Esophagus muscularis mucosa (tissue), 4 donors: ENCODE data around the gene SH3RF3. TPM values are rescaled to one million over a fixed set of nuclear protein-coding genes. Genes with fewer than 3 reads are reported as not detected.

Source experiments
- DNase-seq: peaks from one replicate; pipeline ENCODE4 v3.0.0-alpha.2; 2017; ENCODE audit errors: extremely low spot score
- H3K27ac ChIP-seq, 4 donors: fragments of 200-600 bp; sonication (generic); replicated peaks in 1 of 4; 1 replicate in 3 of 4; 2 replicates in 1 of 4; pipeline ENCODE4 v1.5.1; 2016 to 2019; ENCODE audit warnings: mild to moderate bottlenecking in 1 of 4
- H3K27me3 ChIP-seq, 4 donors: fragments of 200-600 bp; sonication (generic); one replicate each; pipeline versions ENCODE4 v1.5.1 to v1.6.0; 2016 to 2019
- H3K36me3 ChIP-seq, 4 donors: fragments of 200-600 bp; sonication (generic); one replicate each; pipeline ENCODE4 v1.5.1; 2016 to 2019
- H3K4me1 ChIP-seq, 4 donors: fragments of 200-600 bp; sonication (generic); one replicate each; pipeline ENCODE4 v1.5.1; 2016 to 2019
- H3K4me3 ChIP-seq, 4 donors: fragments of 200-600 bp; sonication (generic); 1 replicate in 2 of 4; 2 replicates in 2 of 4; pipeline ENCODE4 v1.5.1; 2016 to 2019; ENCODE audit warnings: mild to moderate bottlenecking in 4 of 4, moderate library complexity in 1 of 4
- H3K9me3 ChIP-seq, 4 donors: fragments of 200-600 bp; sonication (generic); 1 replicate in 3 of 4; 2 replicates in 1 of 4; pipeline ENCODE4 v1.5.1; 2016 to 2019
- EP300 ChIP-seq: sonication (generic); formaldehyde crosslinking; IDR thresholded peaks from one replicate; pipeline ENCODE4 v1.6.1; 2017; ENCODE audit warnings: antibody characterized with exemption
- POLR2A ChIP-seq: fragments of 450-650 bp; IDR thresholded peaks from one replicate; pipeline ENCODE4 v1.6.1; 2017; ENCODE audit warnings: antibody characterized with exemption, moderate library complexity, mild to moderate bottlenecking, low read depth
- POLR2AphosphoS5 ChIP-seq, 2 donors: sonication (generic); formaldehyde crosslinking; IDR thresholded peaks; one replicate each; pipeline ENCODE4 v1.6.1; 2017; ENCODE audit warnings: antibody characterized with exemption in 2 of 2
- WGBS: methylation state at CpG from one replicate; pipeline ENCODE4 v1.1.5; 2018; 5-methylcytosine and 5-hydroxymethylcytosine counted together
- intact Hi-C: fragments of 100-400 bp; cut with DNase I; formaldehyde crosslinking; loops from one replicate; pipeline ENCODE4 v1.15.1; 2023
- total RNA-seq, 4 donors: library from RNA; depleted of rRNA; stranded (reverse); fragments of >200 nt; gene quantifications; one replicate each; pipeline versions ENCODE4 v1.1.0 to v1.2.1, GENCODE V29; 2016
- TF ChIP-seq, protein P1 (sequence below), 3 experiments: fragments of 200-600 bp in 2 of 3; fragments of 450-650 bp in 1 of 3; sonication (generic) in 2 of 3; IDR thresholded peaks; one replicate each; pipeline ENCODE4 v1.5.1; 2017 to 2019; ENCODE audit warnings: antibody characterized with exemption in 3 of 3, mild to moderate bottlenecking in 2 of 3, moderate library complexity in 1 of 3

SH3RF3 gene
- total RNA-seq, 4 donors from 2014 or later: 6.3 to 17.5 (median 11.3) TPM

GRCh38 chr2:109148991-109149645 lies 20.1 kb downstream of the SH3RF3 start:
- no peaks in the 10 kb centered on the region for H3K27me3 ChIP-seq

DNA sequence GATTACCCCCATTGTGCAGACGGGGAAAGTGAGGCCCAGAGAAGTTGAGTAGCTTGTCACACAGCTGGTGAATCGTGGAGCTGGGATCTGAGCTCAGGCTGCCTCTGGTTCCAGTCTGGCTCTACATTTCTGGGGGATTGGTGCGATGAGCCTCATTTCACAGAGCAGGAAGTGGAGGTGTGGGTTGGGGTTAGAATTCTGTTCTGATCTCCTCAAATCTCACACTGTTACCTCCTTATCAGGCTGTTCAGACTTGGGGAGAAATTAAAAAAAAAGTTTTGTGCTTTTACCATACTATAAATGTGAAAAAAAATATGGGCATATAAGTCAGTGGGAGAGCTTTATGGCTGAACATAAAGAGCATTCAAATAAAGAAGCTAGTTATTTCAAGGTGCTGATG lies 21.6 kb downstream of the SH3RF3 start:
- intact Hi-C loops: no loop called here
- no peaks in the 10 kb centered on the region for H3K36me3 ChIP-seq
- H3K27me3 ChIP-seq: no peaks in the 10 kb centered on the region
- no peak for DNase-seq
- WGBS: 93% methylated on average over 3 of the region's 3 CpGs
- no peaks in the 10 kb centered on the region for H3K9me3 ChIP-seq
- TF ChIP-seq EP300: no peak
- H3K27ac ChIP-seq: no peak overlapping the region
- H3K4me3 ChIP-seq: no peak overlapping the region
- peaks cover 4 to 9% (median 6%) of the 10 kb centered on the region in 4 donors for H3K4me1 ChIP-seq

More at GRCh38 chr2:109148991-109149645, 20.1 kb downstream of the SH3RF3 start:
- peaks cover 0 to 6% (median 2%) of the 10 kb centered on the region in 4 donors for H3K4me1 ChIP-seq
- WGBS: 74% methylated on average over 8 of the region's 8 CpGs
- H3K9me3 ChIP-seq: no peaks in the 10 kb centered on the region
- no peaks in the 10 kb centered on the region for H3K36me3 ChIP-seq
- no peak overlapping the region for H3K27ac ChIP-seq
- TF ChIP-seq POLR2A: no peak
- TF ChIP-seq, protein P1, sequence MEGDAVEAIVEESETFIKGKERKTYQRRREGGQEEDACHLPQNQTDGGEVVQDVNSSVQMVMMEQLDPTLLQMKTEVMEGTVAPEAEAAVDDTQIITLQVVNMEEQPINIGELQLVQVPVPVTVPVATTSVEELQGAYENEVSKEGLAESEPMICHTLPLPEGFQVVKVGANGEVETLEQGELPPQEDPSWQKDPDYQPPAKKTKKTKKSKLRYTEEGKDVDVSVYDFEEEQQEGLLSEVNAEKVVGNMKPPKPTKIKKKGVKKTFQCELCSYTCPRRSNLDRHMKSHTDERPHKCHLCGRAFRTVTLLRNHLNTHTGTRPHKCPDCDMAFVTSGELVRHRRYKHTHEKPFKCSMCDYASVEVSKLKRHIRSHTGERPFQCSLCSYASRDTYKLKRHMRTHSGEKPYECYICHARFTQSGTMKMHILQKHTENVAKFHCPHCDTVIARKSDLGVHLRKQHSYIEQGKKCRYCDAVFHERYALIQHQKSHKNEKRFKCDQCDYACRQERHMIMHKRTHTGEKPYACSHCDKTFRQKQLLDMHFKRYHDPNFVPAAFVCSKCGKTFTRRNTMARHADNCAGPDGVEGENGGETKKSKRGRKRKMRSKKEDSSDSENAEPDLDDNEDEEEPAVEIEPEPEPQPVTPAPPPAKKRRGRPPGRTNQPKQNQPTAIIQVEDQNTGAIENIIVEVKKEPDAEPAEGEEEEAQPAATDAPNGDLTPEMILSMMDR (IDR thresholded peaks at IDR 0.05): no peak
- TF ChIP-seq POLR2AphosphoS5 (IDR thresholded peaks at IDR 0.05): no peak
- TF ChIP-seq EP300: no peak
- H3K4me3 ChIP-seq: no peak overlapping the region
- DNase-seq: no peak
- intact Hi-C loops: no loop called here

GRCh38 chr2:109151519-109151918 lies 22.5 kb downstream of the SH3RF3 start:
- H3K9me3 ChIP-seq: no peaks in the 10 kb centered on the region
- TF ChIP-seq, protein P1 (IDR thresholded peaks at IDR 0.05): no peak
- TF ChIP-seq POLR2A: no peak
- no peak for TF ChIP-seq EP300
- no peak for TF ChIP-seq POLR2AphosphoS5 (IDR thresholded peaks at IDR 0.05)
- H3K27me3 ChIP-seq: no peaks in the 10 kb centered on the region
- intact Hi-C loops: no loop called here
- H3K27ac ChIP-seq: no peak overlapping the region
- no peak overlapping the region for H3K4me3 ChIP-seq
- 85% methylated on average over 4 of the region's 4 CpGs for WGBS
- no peak for DNase-seq
- peaks cover 8 to 16% (median 12%) of the 10 kb centered on the region in 4 donors for H3K4me1 ChIP-seq
- H3K36me3 ChIP-seq: no peaks in the 10 kb centered on the region

- Histone ChIP-seq H3K27me3 (no peaks in the 10 kb centered on the region), H3K4me3 (no peak overlapping the region), H3K9me3 (no peaks in the 10 kb centered on the region), H3K4me1 (peaks cover 8 to 13% (median 11%) of the 10 kb centered on the region in 4 donors), H3K27ac (no peak overlapping the region), H3K36me3 (no peaks in the 10 kb centered on the region)
- intact Hi-C loops: no loop called here
- TF ChIP-seq, protein P1 (IDR thresholded peaks at IDR 0.05): no peak
- TF ChIP-seq POLR2AphosphoS5 (IDR thresholded peaks at IDR 0.05) (no peak), POLR2A (no peak), EP300 (no peak)
- WGBS: 89% methylated on average over 10 of the region's 10 CpGs
- no peak for DNase-seq
These were observed 24.2 kb downstream of the SH3RF3 start for GRCh38 chr2:109153005-109153784.

DNA sequence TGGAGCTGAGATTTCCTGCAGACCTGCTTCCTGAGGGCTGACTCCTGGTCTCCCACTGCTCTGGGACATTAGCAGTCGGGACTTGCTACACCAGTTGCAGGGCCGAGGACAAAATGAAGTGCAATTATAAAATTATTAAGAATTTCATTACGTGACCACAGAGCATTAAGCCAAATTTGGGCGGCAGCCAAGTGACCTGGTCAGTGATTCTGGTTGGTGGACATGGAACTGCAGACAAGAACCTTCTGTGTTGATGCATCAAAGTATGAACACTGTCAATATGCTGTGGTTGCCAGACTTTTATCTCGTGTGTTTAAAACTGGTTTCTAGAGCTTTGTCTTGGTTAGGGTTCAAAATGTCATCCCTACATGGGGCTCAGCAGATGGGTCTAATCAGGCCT lies 24.8 kb downstream of the SH3RF3 start:
- Histone ChIP-seq H3K9me3 (no peaks in the 10 kb centered on the region), H3K4me3 (no peak overlapping the region), H3K4me1 (peaks cover 8 to 13% (median 10%) of the 10 kb centered on the region in 4 donors), H3K27ac (no peak overlapping the region), H3K36me3 (no peaks in the 10 kb centered on the region), H3K27me3 (no peaks in the 10 kb centered on the region)
- DNase-seq: no peak
- intact Hi-C loops: no loop called here
- TF ChIP-seq, protein P1 (IDR thresholded peaks at IDR 0.05): no peak
- TF ChIP-seq EP300 (no peak), POLR2A (no peak), POLR2AphosphoS5 (IDR thresholded peaks at IDR 0.05) (no peak)
- WGBS: 89% methylated on average over 5 of the region's 5 CpGs
